B cell (primary cell): ENCODE measurements around the gene ZNF821. TPM values are rescaled to one million over a fixed set of nuclear protein-coding genes. Genes with fewer than 3 reads are reported as not detected.
"Not testable (repeated sequence)": the region's sequence is repeated elsewhere in the genome, so short reads cannot be mapped to it uniquely, and the experiment has no call there.

Source experiments
- ATAC-seq: fragments of 200-7000 bp; cut with Tn5 transposase; one replicate; pipeline ENCODE4 v1.10.0; 2021; ENCODE audit warnings: low read depth, mild to moderate bottlenecking, moderate number of reproducible peaks, moderate library complexity
- CTCF ChIA-PET: fragments of 350-600 bp; sonication (Branson Sonifier 250); formaldehyde crosslinking; loops from one replicate; lab custom pipeline; 2021; ENCODE audit warnings: antibody characterized with exemption, inconsistent platforms; lab: Charles Lee
- POLR2A ChIA-PET: fragments of 350-600 bp; sonication (Branson Sonifier 250); formaldehyde crosslinking; loops from one replicate; lab custom pipeline; 2021; ENCODE audit warnings: antibody characterized with exemption; lab: Charles Lee
- DNase-seq: peaks from one replicate; pipeline ENCODE4 v3.0.0; 2013
- H2AFZ ChIP-seq: 2 replicates; pipeline ENCODE4 v1.6.1; 2012; ENCODE audit warnings: mild to moderate bottlenecking, low read depth, low read length; ENCODE audit not compliant: insufficient read depth, poor library complexity, severe bottlenecking
- H3K27ac ChIP-seq, 2 donors: 1 replicate in 1 of 2; 2 replicates in 1 of 2; pipeline ENCODE4 v1.5.1; 2012 to 2013; ENCODE audit warnings: low read length in 2 of 2, mild to moderate bottlenecking in 2 of 2, moderate library complexity in 1 of 2
- H3K27me3 ChIP-seq, 4 experiments: fragments of 200-600 bp in 1 of 4; sonication (generic) in 1 of 4; replicated peaks in 1 of 4; 1 replicate in 2 of 4; 2 replicates in 2 of 4; pipeline versions ENCODE4 v1.6.1 to v1.7.0; 2013 to 2016; ENCODE audit warnings: low read length in 3 of 4, mild to moderate bottlenecking in 2 of 4, mixed read lengths in 1 of 4, moderate library complexity in 1 of 4; ENCODE audit not compliant: insufficient read depth in 4 of 4, control insufficient read depth in 3 of 4; ENCODE audit errors: control extremely low read depth in 1 of 4
- H3K36me3 ChIP-seq, 2 experiments: replicated peaks in 1 of 2; 1 replicate in 1 of 2; 2 replicates in 1 of 2; pipeline versions ENCODE4 v1.6.1 to v1.7.1; 2013; ENCODE audit warnings: low read length in 1 of 2; ENCODE audit not compliant: insufficient read depth in 2 of 2, control insufficient read depth in 1 of 2; ENCODE audit errors: control extremely low read depth in 1 of 2, extremely low read depth in 1 of 2
- H3K4me1 ChIP-seq, 2 donors: fragments of 200-600 bp in 1 of 2; sonication (generic) in 1 of 2; 1 replicate in 1 of 2; 2 replicates in 1 of 2; pipeline versions ENCODE4 v1.5.1 to v1.6.1; 2013 to 2017; ENCODE audit warnings: low read length in 2 of 2; ENCODE audit not compliant: control insufficient read depth in 2 of 2, insufficient read depth in 2 of 2
- H3K4me2 ChIP-seq: replicated peaks from 2 replicates; pipeline ENCODE3; 2012; ENCODE audit warnings: mild to moderate bottlenecking, low read depth, low read length; ENCODE audit not compliant: poor library complexity, severe bottlenecking
- H3K4me3 ChIP-seq, 5 experiments: fragments of 200-600 bp in 1 of 5; sonication (generic) in 1 of 5; 1 replicate in 3 of 5; 2 replicates in 2 of 5; pipeline versions ENCODE4 v1.5.1 to v1.7.0; 2011 to 2016; ENCODE audit warnings: low read length in 4 of 5, mild to moderate bottlenecking in 4 of 5, low read depth in 2 of 5, control low read depth in 1 of 5, moderate library complexity in 1 of 5; ENCODE audit not compliant: insufficient read depth in 1 of 5; ENCODE audit errors: control extremely low read depth in 1 of 5, extremely low read depth in 1 of 5
- H3K79me2 ChIP-seq: fragments of 200-600 bp; sonication (generic); one replicate; pipeline ENCODE4 v1.6.0; 2016; ENCODE audit warnings: low read length; ENCODE audit not compliant: control insufficient read depth, insufficient read depth
- H3K9ac ChIP-seq: fragments of 200-600 bp; sonication (generic); 2 replicates; pipeline ENCODE4 v1.6.1; 2017; ENCODE audit warnings: mild to moderate bottlenecking, low read length, moderate library complexity
- H3K9me3 ChIP-seq, 3 donors: one replicate each; pipeline versions ENCODE4 v1.6.1 to v1.7.1; 2013; ENCODE audit warnings: low read length in 2 of 3; ENCODE audit not compliant: control insufficient read depth in 2 of 3, insufficient read depth in 1 of 3; ENCODE audit errors: control extremely low read depth in 1 of 3
- H4K20me1 ChIP-seq: 2 replicates; pipeline ENCODE4 v1.6.0; 2012; ENCODE audit warnings: mild to moderate bottlenecking, low read length; ENCODE audit not compliant: insufficient read depth, control insufficient read depth, poor library complexity, severe bottlenecking
- H3K27ac Mint-ChIP-seq: one replicate; pipeline ENCODE4 v1.8.0; 2021; ENCODE audit warnings: mixed read lengths
- H3K27me3 Mint-ChIP-seq: one replicate; pipeline ENCODE4 v1.8.0; 2021; ENCODE audit warnings: mixed read lengths
- H3K4me1 Mint-ChIP-seq: one replicate; pipeline ENCODE4 v1.8.0; 2021; ENCODE audit warnings: mixed read lengths
- H3K4me3 Mint-ChIP-seq: one replicate; pipeline ENCODE4 v1.8.0; 2021; ENCODE audit warnings: mixed read lengths
- H3K9me3 Mint-ChIP-seq: one replicate; pipeline ENCODE4 v1.8.0; 2022; ENCODE audit warnings: mixed read lengths; ENCODE audit not compliant: insufficient read depth
- EZH2 ChIP-seq: IDR thresholded peaks from 2 replicates; pipeline ENCODE4 v1.6.1; 2012; ENCODE audit warnings: borderline replicate concordance, low read depth, mild to moderate bottlenecking, moderate library complexity, low read length; ENCODE audit not compliant: insufficient read depth, poor library complexity, severe bottlenecking
- WGBS: methylation state at CpG from one replicate; pipeline ENCODE4 v1.1.5; 2013; ENCODE audit warnings: missing lambda C conversion rate; ENCODE audit not compliant: insufficient coverage; 5-methylcytosine and 5-hydroxymethylcytosine counted together
- intact Hi-C: fragments of 100-400 bp; cut with micrococcal nuclease; formaldehyde crosslinking; loops from one replicate; pipeline ENCODE4 v1.10.0; 2022
- polyA plus RNA-seq: library from polyadenylated mRNA; depleted of rRNA; stranded (reverse); fragments of >200 nt; gene quantifications from 2 replicates; pipeline ENCODE4 v1.2.3, GENCODE V29; 2012
- total RNA-seq, 2 donors: library from RNA; stranded (reverse); fragments of 120-200 nt in 1 of 2; gene quantifications; 1 replicate in 1 of 2; 2 replicates in 1 of 2; pipeline versions ENCODE4 v1.2.3 to v1.2.4, GENCODE V29; 2013 to 2022
- TF ChIP-seq, protein P1 (sequence below): fragments of 200-600 bp; IDR thresholded peaks from one replicate; pipeline ENCODE4 v1.8.0; 2022; ENCODE audit warnings: antibody characterized with exemption, mild to moderate bottlenecking

Gene ZNF821
- total and polyA plus RNA-seq, 2 donors (not counting 1 experiment from before 2014, with no cell fraction given), result 35.6 to 35.8 TPM

DNA sequence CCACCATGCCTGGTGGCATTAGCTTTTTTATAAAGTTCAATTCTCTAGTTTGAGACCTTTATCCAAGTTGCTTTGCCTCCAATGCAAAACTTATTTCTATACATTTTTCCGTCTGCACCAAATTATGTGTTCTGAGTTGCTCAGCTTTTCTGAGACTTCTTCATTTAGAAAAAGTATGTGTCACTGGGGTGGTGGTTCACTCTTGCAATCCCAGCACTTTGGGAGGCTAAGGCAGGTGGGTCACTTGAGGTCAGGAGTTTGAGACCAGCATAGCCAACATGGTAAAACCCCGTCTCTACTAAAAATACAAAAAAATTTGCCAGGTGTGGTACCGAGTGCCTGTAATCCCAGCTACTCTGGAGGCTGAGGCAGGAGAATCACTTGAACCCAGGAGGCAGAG, 52.3 kb downstream of the ZNF821 start:
- not testable (repeated sequence) for H3K79me2 ChIP-seq, H3K4me3 Mint-ChIP-seq

GRCh38 chr16:71830359-71830758, 53.6 kb downstream of the ZNF821 start:
- no peaks in the 10 kb centered on the region for H4K20me1 ChIP-seq
- Mint-ChIP-seq H3K4me1 (no peaks in the 10 kb centered on the region), H3K27me3 (no peaks in the 10 kb centered on the region), H3K27ac (no peak overlapping the region), H3K4me3 (no peak overlapping the region), H3K9me3 (no peaks in the 10 kb centered on the region)
- no peaks in the 10 kb centered on the region for H3K9me3 ChIP-seq
- WGBS, result 100% methylated on average over 1 of the region's 2 CpGs
- ATAC-seq (no peak), DNase-seq (no peak)
- no peak overlapping the region for H2AFZ ChIP-seq
- intact Hi-C loops, result no loop called here
- H3K36me3 ChIP-seq, result no peaks in the 10 kb centered on the region
- H3K79me2 ChIP-seq, result no peaks in the 10 kb centered on the region
- no peak overlapping the region for H3K9ac ChIP-seq
- no peak overlapping the region for H3K4me2 ChIP-seq
- no peak for TF ChIP-seq EZH2
- TF ChIP-seq, protein P1, sequence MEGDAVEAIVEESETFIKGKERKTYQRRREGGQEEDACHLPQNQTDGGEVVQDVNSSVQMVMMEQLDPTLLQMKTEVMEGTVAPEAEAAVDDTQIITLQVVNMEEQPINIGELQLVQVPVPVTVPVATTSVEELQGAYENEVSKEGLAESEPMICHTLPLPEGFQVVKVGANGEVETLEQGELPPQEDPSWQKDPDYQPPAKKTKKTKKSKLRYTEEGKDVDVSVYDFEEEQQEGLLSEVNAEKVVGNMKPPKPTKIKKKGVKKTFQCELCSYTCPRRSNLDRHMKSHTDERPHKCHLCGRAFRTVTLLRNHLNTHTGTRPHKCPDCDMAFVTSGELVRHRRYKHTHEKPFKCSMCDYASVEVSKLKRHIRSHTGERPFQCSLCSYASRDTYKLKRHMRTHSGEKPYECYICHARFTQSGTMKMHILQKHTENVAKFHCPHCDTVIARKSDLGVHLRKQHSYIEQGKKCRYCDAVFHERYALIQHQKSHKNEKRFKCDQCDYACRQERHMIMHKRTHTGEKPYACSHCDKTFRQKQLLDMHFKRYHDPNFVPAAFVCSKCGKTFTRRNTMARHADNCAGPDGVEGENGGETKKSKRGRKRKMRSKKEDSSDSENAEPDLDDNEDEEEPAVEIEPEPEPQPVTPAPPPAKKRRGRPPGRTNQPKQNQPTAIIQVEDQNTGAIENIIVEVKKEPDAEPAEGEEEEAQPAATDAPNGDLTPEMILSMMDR, result no peak
- H3K4me1 ChIP-seq, result no peaks in the 10 kb centered on the region
- no peak overlapping the region for H3K4me3 ChIP-seq
- ChIA-PET POLR2A (no interaction called here), CTCF (interaction anchor here (0.8 kb wide), 1 partner anchor 22 kb away, joined by 3 read pairs; no protein-coding TSS in a partner anchor)
- H3K27me3 ChIP-seq, result no peaks in the 10 kb centered on the region
- no peak overlapping the region for H3K27ac ChIP-seq

More for the DNA sequence above, 52.3 kb downstream of the ZNF821 start:
- H3K27ac ChIP-seq, H3K27me3 ChIP-seq, H3K27me3 Mint-ChIP-seq, H3K27ac Mint-ChIP-seq, H3K4me1 ChIP-seq, H2AFZ ChIP-seq, H3K9ac ChIP-seq, CTCF ChIA-PET, H3K9me3 Mint-ChIP-seq, DNase-seq, H4K20me1 ChIP-seq, intact Hi-C loops, H3K9me3 ChIP-seq, ATAC-seq, H3K4me3 ChIP-seq, H3K36me3 ChIP-seq, H3K4me2 ChIP-seq, H3K4me1 Mint-ChIP-seq: not testable (repeated sequence)
- POLR2A ChIA-PET, result interaction anchor here (0.6 kb wide), 1 partner anchor 11 kb away, joined by 3 read pairs; no protein-coding TSS in a partner anchor
- WGBS, result 96% methylated on average over 2 of the region's 3 CpGs
